ENCODE data around the gene SMYD3.

- TF ChIP-seq CTCF (IDR thresholded peaks at IDR 0.05; ENCODE audit: insufficient read depth, low read length, poor library complexity, severe bottlenecking) = no peak
- TF ChIP-seq EZH2phosphoT487 (conservative IDR thresholded peaks at IDR 0.05; ENCODE audit: low read length) = no peak
Measured at GRCh38 chr1:246162560-246162959, 344.5 kb downstream of the SMYD3 start.
